ENCODE data around the gene THBS4.
A peak's percentile ranks its signal among the peaks of the same experiment; 100 is the strongest.

THBS4 gene
- 0.14 to 0.24 reads per million in 2 donors for total RNA-seq

DNA sequence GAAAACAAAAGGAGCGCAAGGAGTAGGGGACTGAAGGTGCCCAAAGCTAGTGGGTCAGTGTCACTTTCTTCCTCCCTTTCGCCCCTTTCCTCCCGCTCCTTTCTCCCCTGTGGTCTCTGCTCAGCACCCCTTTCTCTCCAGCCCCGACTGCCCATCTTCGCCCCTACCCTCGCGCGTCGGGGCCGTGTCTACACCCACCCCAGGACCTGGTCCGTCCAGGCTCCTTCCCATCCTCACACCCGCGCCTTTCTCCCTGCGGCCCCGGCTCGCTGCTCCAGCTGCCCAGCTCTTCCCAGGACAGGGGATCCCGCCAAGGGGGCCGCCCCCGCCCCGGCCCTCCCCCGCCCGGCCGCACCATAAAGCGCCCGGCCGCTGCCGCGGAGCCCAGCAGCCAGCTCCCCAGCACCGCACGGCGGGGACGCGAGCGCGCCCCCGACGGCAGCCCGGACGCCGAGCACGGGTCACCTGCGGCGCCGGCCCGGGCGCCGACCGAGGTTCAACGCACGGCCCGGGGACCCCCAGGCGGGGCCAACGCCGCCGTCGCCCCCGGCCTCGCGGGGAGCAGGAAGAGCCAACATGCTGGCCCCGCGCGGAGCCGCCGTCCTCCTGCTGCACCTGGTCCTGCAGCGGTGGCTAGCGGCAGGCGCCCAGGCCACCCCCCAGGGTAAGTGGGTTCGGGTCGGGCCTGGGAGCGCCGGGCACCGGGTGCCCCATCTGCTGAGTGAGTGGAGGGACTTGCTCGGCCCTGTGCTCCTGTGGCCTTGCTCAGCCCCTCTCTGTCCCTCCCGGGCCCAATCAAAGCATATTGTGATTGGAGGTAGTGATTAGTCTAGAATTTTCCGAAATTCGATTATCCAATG, at the start of gene THBS4:
TSS of gene THBS4 (plus strand) at position 387 of the 860 bp plus-strand sequence. CDS start at position 577, 190 bp downstream.
- no peak for DNase-seq

DNA sequence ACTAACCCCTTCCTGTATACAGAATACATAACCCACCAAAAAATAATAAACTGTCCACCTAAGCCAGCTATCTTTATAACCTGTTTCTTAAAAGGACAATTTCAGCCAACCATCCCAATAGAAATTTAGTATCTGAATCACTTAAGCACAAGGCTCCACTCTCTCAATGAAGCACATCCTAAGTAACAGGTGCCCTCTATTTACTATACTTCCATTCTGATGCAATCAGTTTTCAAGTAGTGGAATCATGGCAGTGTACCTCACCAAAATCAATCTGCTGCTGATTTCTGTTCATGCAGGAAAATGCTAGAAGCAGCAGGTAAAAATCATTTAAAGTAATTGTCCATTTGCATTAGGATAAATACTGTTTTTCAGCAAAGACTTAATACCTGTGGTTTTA, 48.9 kb upstream of the THBS4 start:
- DNase-seq: no peak

DNA sequence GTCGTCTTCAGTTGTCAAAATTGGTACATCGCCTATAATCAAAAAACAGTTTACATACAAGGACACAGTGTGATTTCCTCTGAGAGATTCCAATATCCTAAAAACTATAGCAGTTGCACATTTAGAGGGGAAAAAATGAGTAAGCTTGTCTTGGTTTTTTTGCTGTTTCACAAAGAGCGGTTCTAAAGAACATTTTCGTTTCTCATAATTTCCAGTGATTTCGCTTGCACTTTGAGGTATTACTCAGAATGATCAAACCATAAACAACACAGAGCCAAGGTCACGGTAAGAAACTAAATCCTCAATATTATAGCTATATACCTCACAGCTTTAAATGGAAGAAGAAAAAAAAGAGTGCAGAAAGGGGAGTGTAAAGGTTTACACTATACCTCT, 44.9 kb upstream of the THBS4 start:
- no peak for DNase-seq

DNA sequence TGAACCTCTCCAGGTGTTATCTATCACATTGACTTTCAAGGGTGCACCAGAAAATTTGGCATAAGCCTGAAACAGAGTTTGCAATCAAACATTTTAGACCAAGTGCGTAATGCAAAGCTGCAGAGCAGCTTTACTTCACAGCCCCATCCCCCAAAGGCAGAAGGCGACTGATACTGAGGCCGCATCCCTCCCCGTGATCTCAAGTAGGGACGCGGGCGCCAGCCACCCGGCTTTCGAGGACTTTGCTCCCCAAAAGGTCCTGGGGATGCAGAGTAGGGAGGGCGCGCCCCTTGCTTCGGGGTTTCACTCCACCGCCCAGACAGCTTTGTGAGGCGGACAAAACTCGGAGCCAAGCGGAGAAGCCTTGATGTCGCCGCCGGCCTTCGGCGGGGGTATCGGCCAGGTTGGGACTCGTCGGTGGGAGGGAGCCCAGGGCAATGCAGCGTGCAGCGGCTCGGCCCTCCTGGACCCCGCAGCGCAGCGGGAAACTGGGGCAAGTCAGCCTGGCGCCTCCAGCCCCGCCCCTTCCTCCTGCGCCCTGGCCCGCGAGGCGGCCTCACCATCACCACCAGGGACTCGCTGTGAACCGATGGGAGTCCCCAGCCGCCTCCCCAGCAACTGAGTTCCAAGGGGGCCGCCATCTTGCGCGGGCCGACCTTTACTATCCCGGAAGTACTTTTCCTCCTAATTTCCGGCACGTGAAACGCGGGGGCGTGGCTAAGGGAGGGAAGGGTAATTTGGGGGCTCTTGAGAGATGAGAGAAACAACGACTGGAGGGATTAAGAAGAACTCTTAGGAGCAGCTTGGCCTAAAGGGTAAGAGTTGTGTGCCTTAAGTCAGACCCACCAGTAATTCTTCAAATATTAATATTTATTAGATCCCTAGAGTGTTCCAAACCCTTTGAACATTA, 44.3 kb upstream of the THBS4 start, which contains the start of gene MTX3:
TSS of gene MTX3 (minus strand) at position 665 of the 910 bp plus-strand sequence. CDS start at position 641, 24 bp downstream.
- peak; percentile 76 for DNase-seq

DNA sequence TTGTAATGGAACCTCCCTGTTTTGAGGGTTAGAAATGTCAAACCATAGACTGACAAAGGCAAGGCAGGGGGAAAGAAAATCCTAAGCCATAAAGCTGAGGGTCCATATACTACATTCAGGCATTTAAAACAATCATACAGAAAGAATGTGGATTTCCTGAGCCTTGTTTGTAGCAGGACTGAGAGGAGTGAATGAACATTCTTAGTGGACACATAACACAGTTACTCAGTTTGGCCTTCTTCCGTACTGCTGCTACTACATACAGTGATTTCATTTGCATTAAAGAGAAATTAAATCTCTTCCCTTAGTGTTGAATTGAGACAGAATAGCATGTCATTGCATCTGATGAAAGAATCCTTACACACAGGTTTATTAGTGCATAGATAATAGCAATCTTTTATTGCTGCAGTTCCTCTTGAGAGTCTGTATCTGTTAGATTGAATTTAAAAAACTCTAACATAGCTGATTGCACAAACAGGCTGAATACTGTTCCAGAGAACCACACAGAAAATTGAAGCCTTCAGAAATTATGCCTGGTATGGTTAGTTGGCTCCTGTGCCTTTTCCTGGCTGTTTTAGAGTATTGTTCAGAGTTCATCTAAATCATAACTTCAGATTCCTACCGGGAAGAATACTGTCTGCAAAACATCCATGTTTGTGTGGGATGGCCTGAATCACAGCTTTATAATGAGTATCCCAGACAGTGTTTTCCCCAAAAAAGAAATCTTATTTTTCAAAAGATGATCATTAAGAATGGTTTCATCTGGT, 42.1 kb upstream of the THBS4 start:
- DNase-seq: no peak

DNA sequence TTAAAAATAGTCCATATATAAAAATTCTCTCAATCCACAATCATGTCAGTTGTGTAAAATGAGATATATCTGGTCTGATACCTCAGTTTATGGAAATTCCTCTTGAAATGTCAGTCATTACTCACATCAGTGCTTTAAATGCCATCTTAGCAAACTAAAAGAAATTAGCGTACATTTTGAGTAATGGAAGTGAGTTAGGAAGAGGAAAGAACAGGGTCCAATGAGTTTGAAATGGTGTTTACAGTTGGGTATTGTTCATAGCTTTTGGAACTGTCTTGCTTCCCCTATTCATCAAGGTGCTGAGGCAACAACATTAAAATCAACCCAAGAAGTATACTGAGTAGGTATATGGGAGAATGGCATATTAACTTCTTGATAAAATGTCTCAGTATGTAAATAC, 35.4 kb upstream of the THBS4 start:
- DNase-seq: no peak

DNA sequence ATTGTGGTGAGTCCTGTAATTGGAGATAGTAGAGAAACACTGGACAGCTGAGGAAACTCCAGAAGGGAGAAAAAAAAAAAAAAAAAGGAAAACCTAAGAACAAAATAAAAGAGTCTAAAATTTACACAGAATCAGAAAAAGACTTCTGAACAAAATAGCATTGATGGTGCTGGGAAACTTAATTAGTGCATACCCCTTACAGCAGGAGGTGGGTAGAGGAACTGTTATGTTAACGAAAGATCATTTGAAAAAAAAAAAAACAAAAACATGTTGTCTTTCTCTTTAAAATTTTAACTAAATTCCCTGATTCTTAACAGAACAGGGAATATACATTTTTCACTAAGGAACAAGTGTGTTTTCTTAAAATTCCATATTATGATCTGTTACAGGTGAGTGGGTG, 32.5 kb upstream of the THBS4 start:
- no peak for DNase-seq

DNA sequence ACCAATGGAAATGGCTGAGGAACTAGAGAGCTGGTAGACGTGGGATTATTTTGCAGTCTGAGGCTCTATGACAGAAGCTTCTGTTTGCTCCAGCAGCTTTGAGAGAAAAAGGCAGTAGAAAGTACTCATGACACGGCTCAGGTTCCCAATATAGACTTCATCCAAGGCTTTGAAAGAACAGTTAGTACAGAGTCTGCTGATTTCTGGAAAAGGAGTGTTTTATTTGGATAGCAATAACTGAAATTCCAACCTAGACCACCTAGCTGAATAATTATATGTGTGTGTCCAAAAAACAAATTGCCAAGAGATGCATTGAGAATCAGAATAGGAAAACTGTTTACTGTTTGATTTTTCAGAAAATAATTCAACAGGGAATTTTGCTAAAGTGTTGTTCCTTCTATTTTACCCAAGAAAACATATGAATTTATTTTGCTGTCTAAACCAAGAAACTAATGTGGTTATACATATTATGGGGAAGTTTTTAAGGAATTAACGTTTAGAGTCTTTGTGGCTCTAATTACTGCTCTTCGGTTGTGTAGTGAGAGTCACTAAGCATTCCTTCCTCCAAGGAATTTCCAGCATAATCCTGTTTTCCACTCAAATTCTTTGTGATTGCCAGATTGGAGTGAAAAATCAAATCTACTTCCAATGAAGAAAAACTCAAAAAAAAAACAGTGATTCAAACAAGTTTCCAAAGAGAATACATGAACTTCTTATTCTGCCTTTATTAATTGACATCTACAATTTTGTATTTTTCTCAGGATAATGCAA, 26.0 kb upstream of the THBS4 start:
- no peak for DNase-seq

DNA sequence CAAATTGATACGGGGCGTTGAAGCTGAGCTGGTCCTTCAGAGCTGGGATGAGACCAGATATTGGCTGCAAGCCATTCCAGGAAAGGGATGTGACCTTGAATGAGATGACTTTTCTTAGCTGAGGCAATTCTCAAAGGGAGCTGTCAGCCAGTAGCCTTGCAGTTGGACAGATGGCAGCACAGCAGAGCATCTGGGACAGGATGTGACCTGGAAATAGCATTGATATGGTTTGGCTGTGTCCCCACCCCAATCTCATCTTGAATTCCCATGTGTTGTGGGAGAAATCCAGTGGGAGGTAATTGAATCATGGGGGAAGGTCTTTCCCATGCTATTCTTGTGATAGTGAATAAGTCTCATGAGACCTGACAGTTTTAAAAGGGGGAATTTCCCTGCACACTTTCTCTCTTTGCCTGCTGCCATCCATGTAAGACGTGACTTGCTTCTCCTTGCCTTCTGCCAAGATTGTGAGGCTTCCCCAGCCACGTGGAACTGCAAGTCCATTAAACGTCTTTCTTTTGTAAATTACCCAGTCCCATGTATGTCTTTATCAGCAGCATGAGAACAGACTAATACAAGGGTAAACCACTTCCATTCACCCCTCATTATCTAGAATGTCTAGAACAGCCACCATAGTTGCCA, 24.3 kb upstream of the THBS4 start:
- DNase-seq: no peak

DNA sequence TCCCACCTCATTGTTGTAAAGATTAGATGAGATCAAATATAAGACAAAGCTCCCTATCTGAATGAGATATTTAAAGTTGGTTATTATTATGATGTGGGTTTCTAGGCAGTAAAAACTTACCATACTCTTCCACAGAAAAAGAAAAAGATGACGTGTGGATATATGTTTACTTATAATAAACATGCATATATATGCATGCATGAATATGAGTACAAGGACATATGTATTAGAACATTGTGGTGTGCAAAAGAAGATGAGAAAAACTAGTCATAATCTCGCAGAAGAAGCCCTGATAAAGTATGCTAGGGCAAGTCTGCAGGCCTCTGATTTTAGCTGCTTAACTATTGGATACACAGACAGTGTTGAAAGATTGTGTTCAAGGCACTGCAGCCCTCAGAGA, 10.1 kb upstream of the THBS4 start:
- DNase-seq: no peak

DNA sequence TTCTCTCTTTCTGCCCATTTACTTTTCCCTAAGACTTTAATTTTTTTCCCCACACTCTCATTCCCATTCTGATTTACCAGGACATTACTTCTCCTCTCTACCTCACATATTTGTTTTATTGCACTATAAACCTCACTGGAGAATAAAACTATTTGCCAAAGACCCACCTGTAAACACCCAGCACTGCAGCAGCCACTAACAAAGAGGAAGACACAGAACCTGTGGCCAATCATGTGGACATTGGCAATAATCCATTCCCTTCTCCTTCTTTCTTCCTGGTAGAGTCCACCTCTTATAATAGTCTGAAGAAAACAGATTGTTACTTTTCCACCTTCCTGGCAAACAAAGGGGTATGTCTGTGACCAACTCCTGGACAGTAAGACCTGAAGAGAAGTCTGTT, 8.3 kb upstream of the THBS4 start:
- DNase-seq: no peak

DNA sequence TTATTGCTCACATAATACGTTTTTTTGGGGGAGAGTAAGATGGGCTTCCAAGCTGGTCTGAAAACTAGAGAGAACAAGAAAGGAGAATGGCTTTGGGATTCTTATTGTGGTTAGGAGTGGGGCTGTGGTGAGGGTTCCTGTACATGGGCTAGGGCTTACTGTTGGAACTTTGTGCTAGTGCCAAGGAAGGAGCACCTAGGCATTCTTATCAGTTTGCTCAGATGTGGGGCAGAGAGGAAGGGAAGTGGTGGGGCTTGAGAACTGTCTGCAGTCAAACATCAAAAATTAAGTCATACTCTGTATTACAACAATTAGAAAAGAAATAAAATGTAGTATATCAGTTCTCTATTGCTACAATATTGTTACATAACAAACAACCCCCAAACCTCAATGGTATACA, 4.0 kb upstream of the THBS4 start:
- no peak for DNase-seq

DNA sequence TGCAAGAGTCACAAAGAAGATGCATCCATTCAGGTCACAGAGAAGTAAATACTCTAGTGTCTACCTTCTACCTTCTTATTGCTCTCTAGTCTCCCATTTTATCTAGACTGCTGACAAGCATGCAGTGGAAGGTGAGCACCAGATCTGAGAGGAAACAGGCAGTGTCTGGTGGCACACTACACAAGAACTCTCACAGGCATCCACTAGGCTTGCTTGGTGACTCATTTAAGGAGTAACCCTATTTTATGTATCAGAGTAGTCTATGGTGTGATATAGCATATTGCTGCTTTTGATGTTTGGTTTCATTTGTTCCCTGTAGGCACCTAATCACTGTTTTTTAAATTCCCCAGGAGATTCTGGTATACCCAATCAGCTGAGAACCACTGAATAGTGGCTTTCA, 1.6 kb upstream of the THBS4 start:
- no peak for DNase-seq

DNA sequence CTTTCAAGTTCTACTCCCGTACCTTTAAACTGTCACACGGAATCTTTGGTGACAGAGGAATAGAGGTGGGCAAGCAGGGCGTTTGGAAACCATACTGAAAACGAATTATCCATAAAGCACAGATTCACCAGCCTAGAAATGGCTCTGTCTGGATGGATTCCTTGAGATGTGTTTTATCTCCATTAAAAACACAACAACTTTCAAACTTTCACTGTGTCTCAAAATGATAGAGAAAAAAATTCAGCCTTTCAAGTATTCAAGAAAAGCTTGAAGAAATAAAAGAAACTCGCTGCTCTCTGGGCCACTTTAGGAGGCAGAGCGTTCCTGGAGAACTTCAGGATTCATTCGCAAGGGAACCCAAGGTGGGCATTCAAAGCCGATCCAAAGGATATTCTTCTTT, 589 bp upstream of the THBS4 start:
- DNase-seq: no peak

DNA sequence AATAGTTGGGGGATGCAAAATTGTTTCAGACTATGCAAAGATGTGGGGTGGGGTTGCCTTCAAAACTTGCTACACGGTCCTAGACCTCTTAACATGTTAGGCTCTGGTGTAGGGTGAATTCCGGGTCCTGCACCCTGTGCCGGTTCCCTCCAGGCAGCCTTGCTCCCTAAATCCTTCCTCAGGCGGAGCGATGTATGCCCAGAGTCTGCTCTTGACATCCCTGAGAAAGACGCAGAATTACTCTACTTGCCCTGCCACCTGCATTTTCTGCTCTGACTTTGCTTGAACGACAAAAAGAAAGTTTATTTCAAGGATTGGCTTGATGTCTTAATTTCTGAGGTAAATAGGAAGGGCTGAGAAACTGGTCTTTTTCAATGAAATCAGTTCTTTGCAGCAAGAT, 691 bp downstream of the THBS4 start:
- no peak for DNase-seq

DNA sequence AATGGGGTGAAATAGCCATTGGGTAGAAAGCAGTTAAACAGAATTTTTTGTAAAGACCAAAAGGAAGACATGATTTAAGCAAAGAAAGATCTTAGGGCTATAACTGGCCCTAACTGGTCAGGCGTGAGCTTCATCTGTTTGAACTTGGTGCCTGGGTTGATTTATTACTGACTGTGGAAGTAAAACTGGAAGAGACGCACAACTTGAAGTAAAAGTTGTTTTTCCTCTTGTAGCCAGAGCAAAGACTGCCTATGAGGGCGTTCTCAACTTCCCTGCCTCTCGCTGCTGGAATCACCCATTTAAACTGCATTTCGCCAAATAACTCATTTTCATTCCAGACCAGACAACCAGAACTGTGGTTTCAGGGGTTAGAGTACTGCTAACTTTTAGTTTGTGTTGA, 1.5 kb downstream of the THBS4 start:
- DNase-seq: no peak

DNA sequence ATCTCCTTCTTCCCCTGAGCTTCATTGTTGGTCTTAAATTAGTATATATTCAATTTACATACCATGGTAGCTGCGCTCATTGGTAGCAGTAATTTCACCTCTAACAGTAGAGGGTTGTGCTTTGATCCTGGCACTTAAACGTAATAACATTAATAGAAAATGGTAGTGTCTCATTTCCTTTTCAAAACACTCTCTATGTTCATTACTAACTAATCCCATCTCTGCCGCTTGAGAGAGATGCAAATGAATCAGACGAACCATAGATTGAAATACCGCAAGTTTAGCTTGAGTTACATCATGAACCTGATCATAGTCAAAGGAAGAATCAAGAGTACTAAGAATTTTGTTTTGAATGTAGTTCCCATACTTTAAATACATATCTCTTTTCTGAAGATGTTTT, 2.2 kb downstream of the THBS4 start:
- DNase-seq: no peak

DNA sequence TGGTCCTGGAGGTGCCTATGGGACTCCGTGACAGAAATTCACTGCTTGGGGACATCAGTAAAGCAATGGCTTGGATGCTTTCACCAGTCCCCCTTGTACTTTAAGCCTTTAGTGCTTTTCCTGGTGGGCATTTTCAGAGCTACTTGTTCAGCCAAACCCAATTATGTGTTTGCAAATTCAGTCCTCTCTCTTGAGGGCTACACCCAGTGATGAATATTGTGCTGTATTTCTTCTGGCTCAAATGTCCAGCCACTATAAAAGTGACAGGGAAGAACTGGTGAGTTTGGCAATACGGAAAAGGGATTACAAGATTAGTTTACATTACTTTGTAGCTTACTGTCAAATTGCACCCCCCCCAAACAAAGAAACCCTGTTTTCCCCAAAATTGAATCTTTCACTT, 4.5 kb downstream of the THBS4 start:
- DNase-seq: no peak

DNA sequence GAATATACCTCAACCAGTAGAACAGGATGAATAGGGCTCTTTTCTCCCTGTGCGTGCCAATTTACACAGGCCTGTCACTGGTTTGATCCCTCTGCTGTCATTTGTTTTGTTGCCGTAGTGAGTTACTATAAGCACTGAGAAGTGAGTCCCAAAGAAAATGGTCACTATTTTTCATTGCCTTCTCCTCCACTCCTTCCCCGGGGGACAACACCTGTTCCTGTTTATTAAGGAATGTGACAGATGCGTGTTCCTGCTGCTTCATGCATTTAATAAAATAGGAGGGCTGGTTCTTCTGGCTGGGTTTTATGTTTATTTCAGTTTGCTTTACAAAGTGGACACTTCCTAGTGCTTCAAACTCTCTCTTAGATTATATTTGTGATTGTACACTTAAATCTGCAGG, 6.4 kb downstream of the THBS4 start:
- no peak for DNase-seq

DNA sequence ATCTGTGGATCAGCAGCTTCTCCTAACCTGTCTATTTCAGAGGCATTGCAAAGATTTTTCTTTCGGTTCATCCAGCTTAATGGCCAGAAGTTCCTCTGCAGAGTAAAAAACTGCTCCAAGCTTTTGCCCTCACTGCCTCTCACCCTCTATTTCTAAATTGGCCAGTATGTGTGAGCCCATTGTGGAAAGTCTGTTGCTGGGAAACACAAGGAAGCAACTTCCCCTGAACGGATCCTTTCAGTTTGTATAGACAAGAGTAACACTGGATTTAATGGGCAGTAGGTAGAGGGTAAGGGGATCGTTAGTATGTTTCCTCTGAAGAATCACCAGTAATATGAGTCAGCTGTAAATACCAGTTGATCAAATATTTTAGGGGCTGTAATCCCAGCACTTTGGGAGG, 7.2 kb downstream of the THBS4 start:
- DNase-seq: no peak

DNA sequence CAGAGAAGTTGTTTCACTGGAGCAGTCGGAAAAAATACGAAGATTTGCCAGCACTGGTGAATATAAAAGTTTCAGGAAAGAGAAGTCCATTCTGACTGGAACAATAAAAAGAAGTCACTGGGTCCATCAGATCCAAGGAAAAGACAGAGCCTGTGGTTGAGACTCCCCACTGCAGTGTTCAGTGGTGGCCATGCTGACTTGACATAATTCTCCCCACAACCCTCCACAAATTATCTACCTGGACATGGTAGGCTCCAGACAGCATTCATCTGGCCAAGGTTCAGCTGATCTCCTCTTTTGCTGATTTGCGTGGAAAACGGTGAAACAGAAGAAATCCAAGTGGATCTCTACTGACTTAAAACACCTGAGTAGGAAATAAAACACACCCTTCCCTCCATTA, 8.0 kb downstream of the THBS4 start:
- no peak for DNase-seq

All from T-helper 9 cell (primary cell).